Tibial nerve (tissue), 4 donors: ENCODE measurements around the gene HOXD10.

Experiments
- CTCF ChIP-seq, 5 experiments: fragments of 200-600 bp in 3 of 5; fragments of 450-650 bp in 2 of 5; sonication (generic) in 3 of 5; IDR thresholded peaks; one replicate each; pipeline ENCODE4 v1.5.1; 2016 to 2019; ENCODE audit warnings: antibody characterized with exemption in 5 of 5, mild to moderate bottlenecking in 3 of 5, moderate library complexity in 2 of 5
- EP300 ChIP-seq, 2 donors: sonication (generic); formaldehyde crosslinking; IDR thresholded peaks; one replicate each; pipeline ENCODE4 v1.6.1; 2017; ENCODE audit warnings: antibody characterized with exemption in 2 of 2, mild to moderate bottlenecking in 1 of 2
- POLR2A ChIP-seq, 2 donors: fragments of 450-650 bp; IDR thresholded peaks; one replicate each; pipeline ENCODE4 v1.6.1; 2017; ENCODE audit warnings: antibody characterized with exemption in 2 of 2, mild to moderate bottlenecking in 2 of 2, moderate library complexity in 2 of 2

- TF ChIP-seq CTCF (IDR thresholded peaks at IDR 0.05) (no peak), EP300 (IDR thresholded peaks at IDR 0.05) (no peak), POLR2A (IDR thresholded peaks at IDR 0.05) (no peak)
Observed at GRCh38 chr2:176089843-176090395, 26.7 kb upstream of the HOXD10 start.
